ENCODE results near the gene CCDC195. TPM values are rescaled to one million over a fixed set of nuclear protein-coding genes. Genes with fewer than 3 reads are reported as not detected.

Gene CCDC195
- total RNA-seq, 4 donors from 2014 or later: not detected

DNA sequence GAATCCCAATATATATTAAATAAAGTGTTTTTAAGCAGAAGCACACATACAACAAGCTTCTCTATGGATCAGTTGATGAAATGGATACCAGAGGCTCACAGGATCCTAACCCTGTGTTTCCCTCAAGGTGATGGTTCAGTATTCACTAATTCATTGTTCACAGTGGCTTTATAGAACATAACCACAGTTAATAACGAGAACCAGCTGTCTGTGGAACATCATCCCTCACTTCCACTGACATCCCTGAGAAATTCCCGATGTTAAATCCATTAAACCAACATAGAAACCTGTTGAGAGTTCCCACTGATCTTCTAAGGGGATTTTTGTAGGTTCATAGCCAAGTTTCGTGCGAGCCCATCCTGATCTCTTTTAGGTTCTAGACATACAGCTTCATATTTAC, 29.0 kb downstream of the CCDC195 start:
- in situ Hi-C loops (cut with MboI; ENCODE audit: low pct_ligation_motif_present in 1 of 4, low pct_unique_long_range_greater_than_20kb in 1 of 4, low sequenced_read_pairs in 3 of 4): no loop called here
- 84 to 86% methylated on average over 3 to 4 of the region's 4 CpGs for WGBS, 2 donors (ENCODE audit: low coverage in 1 of 2)

DNA sequence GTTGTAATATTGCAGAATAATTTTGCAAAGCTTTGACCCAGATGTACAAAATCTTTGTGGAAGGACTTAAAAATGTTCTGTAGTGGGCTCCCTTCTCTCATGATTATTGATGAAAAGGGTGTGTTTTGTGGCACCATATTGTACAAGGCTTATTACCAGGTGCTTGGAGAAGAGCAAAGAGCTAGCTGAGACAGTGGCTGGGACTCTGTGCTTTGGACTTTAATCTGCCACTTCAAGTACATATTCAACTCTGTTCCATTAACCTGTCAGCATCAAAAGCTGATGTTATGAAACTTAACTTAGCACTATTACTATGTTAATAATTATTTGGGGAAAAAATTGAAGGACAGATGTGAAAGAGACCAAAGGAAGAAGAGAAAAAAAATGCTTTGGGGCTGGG, 31.0 kb downstream of the CCDC195 start:
- H3K36me3 ChIP-seq: no peaks in the 10 kb centered on the region
- H3K27me3 ChIP-seq: no peaks in the 10 kb centered on the region
- intact Hi-C loops (cut with DNase I; ENCODE audit: low total_unique reads): no loop called here
- H3K27ac ChIP-seq: no peak overlapping the region
- no peaks in the 10 kb centered on the region for H3K4me1 ChIP-seq
- no peaks in the 10 kb centered on the region for H3K9me3 ChIP-seq
- no peak overlapping the region for H3K4me3 ChIP-seq
- DNase-seq: no peak
- TF ChIP-seq POLR2AphosphoS5 (IDR thresholded peaks at IDR 0.05) (no peak), POLR2A (IDR thresholded peaks at IDR 0.05) (no peak), EP300 (IDR thresholded peaks at IDR 0.05; ENCODE audit: low read depth) (no peak)
- TF ChIP-seq, protein P1, sequence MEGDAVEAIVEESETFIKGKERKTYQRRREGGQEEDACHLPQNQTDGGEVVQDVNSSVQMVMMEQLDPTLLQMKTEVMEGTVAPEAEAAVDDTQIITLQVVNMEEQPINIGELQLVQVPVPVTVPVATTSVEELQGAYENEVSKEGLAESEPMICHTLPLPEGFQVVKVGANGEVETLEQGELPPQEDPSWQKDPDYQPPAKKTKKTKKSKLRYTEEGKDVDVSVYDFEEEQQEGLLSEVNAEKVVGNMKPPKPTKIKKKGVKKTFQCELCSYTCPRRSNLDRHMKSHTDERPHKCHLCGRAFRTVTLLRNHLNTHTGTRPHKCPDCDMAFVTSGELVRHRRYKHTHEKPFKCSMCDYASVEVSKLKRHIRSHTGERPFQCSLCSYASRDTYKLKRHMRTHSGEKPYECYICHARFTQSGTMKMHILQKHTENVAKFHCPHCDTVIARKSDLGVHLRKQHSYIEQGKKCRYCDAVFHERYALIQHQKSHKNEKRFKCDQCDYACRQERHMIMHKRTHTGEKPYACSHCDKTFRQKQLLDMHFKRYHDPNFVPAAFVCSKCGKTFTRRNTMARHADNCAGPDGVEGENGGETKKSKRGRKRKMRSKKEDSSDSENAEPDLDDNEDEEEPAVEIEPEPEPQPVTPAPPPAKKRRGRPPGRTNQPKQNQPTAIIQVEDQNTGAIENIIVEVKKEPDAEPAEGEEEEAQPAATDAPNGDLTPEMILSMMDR (IDR thresholded peaks at IDR 0.05): no peak
- in situ Hi-C loops (cut with MboI; ENCODE audit: low pct_ligation_motif_present in 1 of 4, low pct_unique_long_range_greater_than_20kb in 1 of 4, low sequenced_read_pairs in 3 of 4): no loop called here

More for the DNA sequence above, 29.0 kb downstream of the CCDC195 start:
- H3K4me3 ChIP-seq: no peak overlapping the region
- no peaks in the 10 kb centered on the region for H3K27me3 ChIP-seq
- no peak overlapping the region for H3K27ac ChIP-seq
- no peaks in the 10 kb centered on the region for H3K9me3 ChIP-seq
- intact Hi-C loops (cut with DNase I; ENCODE audit: low total_unique reads): no loop called here
- H3K4me1 ChIP-seq: peaks cover 0 to 4% (median 0%) of the 10 kb centered on the region in 4 donors
- TF ChIP-seq POLR2A (IDR thresholded peaks at IDR 0.05) (no peak), POLR2AphosphoS5 (IDR thresholded peaks at IDR 0.05) (no peak), EP300 (IDR thresholded peaks at IDR 0.05; ENCODE audit: low read depth) (no peak)
- TF ChIP-seq, protein P1 (IDR thresholded peaks at IDR 0.05): no peak
- no peaks in the 10 kb centered on the region for H3K36me3 ChIP-seq
- DNase-seq: no peak

DNA sequence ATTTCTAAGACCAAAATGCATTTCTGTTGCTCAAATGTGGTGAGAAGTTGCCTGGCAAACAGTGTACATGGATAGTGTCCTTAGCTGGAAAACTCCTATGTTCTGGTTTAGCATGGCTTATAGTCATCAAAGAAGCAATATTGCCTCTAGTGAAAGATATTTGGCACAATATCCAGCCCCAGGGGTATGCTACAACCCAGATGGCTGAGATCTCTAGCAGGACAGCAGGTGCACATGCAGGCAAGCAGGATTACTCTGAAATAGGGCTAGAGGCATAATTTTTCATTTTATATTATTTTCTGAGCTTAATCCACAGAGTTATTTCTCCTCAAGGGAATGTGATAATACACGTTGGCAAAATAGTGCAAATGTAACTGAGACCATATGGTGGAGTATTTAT, 34.0 kb downstream of the CCDC195 start:
- TF ChIP-seq, protein P1 (IDR thresholded peaks at IDR 0.05): no peak
- TF ChIP-seq POLR2AphosphoS5 (IDR thresholded peaks at IDR 0.05) (no peak), EP300 (IDR thresholded peaks at IDR 0.05; ENCODE audit: low read depth) (no peak), POLR2A (IDR thresholded peaks at IDR 0.05) (no peak)
- DNase-seq: no peak

DNA sequence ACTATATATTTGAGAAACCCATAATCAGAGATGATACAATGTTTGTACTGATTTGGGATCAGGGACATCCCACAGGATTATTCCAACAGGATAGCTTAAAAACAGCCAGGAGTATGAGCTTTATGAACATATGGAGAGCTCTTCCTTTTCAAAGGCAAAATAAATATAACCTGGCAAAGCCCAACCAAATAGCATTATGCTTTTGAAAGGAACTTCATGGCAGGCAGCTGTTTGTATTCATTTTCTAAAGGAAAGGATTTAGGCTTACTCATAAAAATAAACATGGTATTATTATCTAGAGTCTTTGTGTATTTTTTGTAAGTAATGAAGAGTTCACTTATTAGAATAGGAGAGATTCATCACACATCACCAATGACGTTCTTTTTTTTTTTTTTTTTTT, 44.4 kb downstream of the CCDC195 start:
- Histone ChIP-seq H3K27ac (no peak overlapping the region), H3K9me3 (no peaks in the 10 kb centered on the region), H3K27me3 (no peaks in the 10 kb centered on the region), H3K4me1 (no peaks in the 10 kb centered on the region), H3K36me3 (no peaks in the 10 kb centered on the region), H3K4me3 (no peak overlapping the region)
- in situ Hi-C loops (cut with MboI; ENCODE audit: low pct_ligation_motif_present in 1 of 4, low pct_unique_long_range_greater_than_20kb in 1 of 4, low sequenced_read_pairs in 3 of 4) (no loop called here), intact Hi-C loops (cut with DNase I; ENCODE audit: low total_unique reads) (no loop called here)
- TF ChIP-seq EP300 (IDR thresholded peaks at IDR 0.05; ENCODE audit: low read depth) (no peak), POLR2AphosphoS5 (IDR thresholded peaks at IDR 0.05) (no peak), POLR2A (IDR thresholded peaks at IDR 0.05) (no peak)
- TF ChIP-seq, protein P1 (IDR thresholded peaks at IDR 0.05): no peak
- WGBS, 2 donors (ENCODE audit: low coverage in 1 of 2): 60 to 67% methylated on average over 1 of the region's 1 CpG
- DNase-seq: no peak

More for the DNA sequence above, 34.0 kb downstream of the CCDC195 start:
- Histone ChIP-seq H3K9me3 (no peaks in the 10 kb centered on the region), H3K4me1 (peaks cover 0 to 13% (median 5%) of the 10 kb centered on the region in 4 donors), H3K27me3 (no peaks in the 10 kb centered on the region), H3K36me3 (no peaks in the 10 kb centered on the region), H3K27ac (no peak overlapping the region), H3K4me3 (no peak overlapping the region)
- 46 to 70% methylated on average over 1 of the region's 1 CpG for WGBS, 2 donors (ENCODE audit: low coverage in 1 of 2)
- in situ Hi-C loops (cut with MboI; ENCODE audit: low pct_ligation_motif_present in 1 of 4, low pct_unique_long_range_greater_than_20kb in 1 of 4, low sequenced_read_pairs in 3 of 4): no loop called here
- intact Hi-C loops (cut with DNase I; ENCODE audit: low total_unique reads): no loop called here
